Measurements from ENCODE around the gene USP33.
"Not testable (repeated sequence)": the region's sequence is repeated elsewhere in the genome, so short reads cannot be mapped to it uniquely, and the experiment has no call there.

The USP33 gene

GRCh38 chr1:77686796-77687518, 72.7 kb downstream of the USP33 start:
- no peaks in the 10 kb centered on the region for H3K36me3 ChIP-seq (ENCODE audit: insufficient read depth, low read length)
- peaks cover 4% of the 10 kb centered on the region; the same call in 1 of the 2 replicates for H3K4me1 ChIP-seq (ENCODE audit: insufficient read depth, low read length)
- H3K9me3 ChIP-seq (ENCODE audit: insufficient read depth, low read depth, low read length), result no peaks in the 10 kb centered on the region
- 90% methylated on average over 29 of the region's 33 CpGs for WGBS
- peak overlapping the region; percentile 53; the same call in 1 of the 2 replicates for H3K9ac ChIP-seq (ENCODE audit: low read depth, low read length)
- peak overlapping the region; percentile 39; the same call in 1 of the 2 replicates for H3K27ac ChIP-seq (ENCODE audit: low read depth, low read length)
- H3K4me3 ChIP-seq (ENCODE audit: low read length), result peak overlapping the region; percentile 44
- H3K27me3 ChIP-seq (ENCODE audit: insufficient read depth, low read length), result no peaks in the 10 kb centered on the region

- Histone ChIP-seq H3K27ac (ENCODE audit: low read depth, low read length) (peak overlapping the region; percentile 99), H3K4me3 (ENCODE audit: low read length) (peak overlapping the region; percentile 98), H3K27me3 (ENCODE audit: insufficient read depth, low read length) (no peaks in the 10 kb centered on the region), H3K4me1 (ENCODE audit: insufficient read depth, low read length) (peaks cover 11% of the 10 kb centered on the region; the same call in 1 of the 2 replicates), H3K9me3 (ENCODE audit: insufficient read depth, low read depth, low read length) (no peaks in the 10 kb centered on the region), H3K9ac (ENCODE audit: low read depth, low read length) (peak overlapping the region; percentile 100), H3K36me3 (ENCODE audit: insufficient read depth, low read length) (no peaks in the 10 kb centered on the region; the same call in 1 of the 2 replicates)
- WGBS, result under 1% methylated on average over 72 of the region's 72 CpGs
Observed at GRCh38 chr1:77683160-77684148, 76.2 kb downstream of the USP33 start.

DNA sequence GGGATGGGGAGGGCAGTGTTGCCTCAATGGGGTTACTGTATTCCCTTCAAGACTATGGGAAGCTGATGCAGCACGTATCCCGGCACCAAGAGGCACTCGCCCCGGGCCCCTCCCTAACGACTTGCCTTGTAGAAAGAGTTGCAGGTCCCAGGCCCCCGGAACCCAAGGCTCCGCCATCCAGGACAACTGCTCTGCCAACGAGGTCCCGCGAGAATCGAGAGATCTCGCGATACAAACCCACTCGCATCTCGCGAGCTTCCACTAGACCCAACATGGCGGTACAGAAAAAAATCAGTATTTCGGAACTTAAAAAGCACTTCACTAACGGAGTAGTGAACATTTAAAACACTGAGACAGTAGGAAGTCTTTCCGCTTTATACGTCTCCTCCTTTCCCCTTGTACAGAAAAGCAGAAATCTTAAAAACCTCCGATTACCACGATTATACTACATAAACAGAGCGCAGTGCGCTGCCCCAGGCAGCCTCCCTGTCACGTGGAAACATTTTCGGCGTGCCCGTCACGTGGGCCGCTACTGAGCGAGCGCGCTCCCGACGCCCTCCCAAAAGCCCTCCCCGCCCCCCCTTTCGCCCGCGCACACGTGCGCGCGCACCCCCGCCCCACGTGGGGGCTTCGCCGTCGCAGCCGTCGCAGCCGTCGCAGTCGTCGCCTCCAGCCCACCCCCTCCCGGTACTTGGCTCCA, 77.0 kb downstream of the USP33 start, which contains the start of gene ZZZ3:
Gene ZZZ3, minus strand, starts transcription at position 199 of the 700 bp plus-strand sequence. CDS start 49,304 bp downstream, outside the sequence.
- WGBS, result under 1% methylated on average over 50 of the region's 56 CpGs
- Histone ChIP-seq H3K27me3 (ENCODE audit: insufficient read depth, low read length) (no peaks in the 10 kb centered on the region), H3K36me3 (ENCODE audit: insufficient read depth, low read length) (no peaks in the 10 kb centered on the region; the same call in 1 of the 2 replicates), H3K27ac (ENCODE audit: low read depth, low read length) (peak within 1 kb of the TSS; percentile 99), H3K4me1 (ENCODE audit: insufficient read depth, low read length) (peaks cover 11% of the 10 kb centered on the region; the same call in 1 of the 2 replicates), H3K9me3 (ENCODE audit: insufficient read depth, low read depth, low read length) (no peaks in the 10 kb centered on the region), H3K9ac (ENCODE audit: low read depth, low read length) (peak within 1 kb of the TSS; percentile 100), H3K4me3 (ENCODE audit: low read length) (peak within 1 kb of the TSS; percentile 98)

GRCh38 chr1:77680173-77680572, 79.5 kb downstream of the USP33 start:
- H3K4me3 ChIP-seq (ENCODE audit: low read length), result no peak overlapping the region
- WGBS, result 88% methylated on average over 2 of the region's 2 CpGs
- H3K27me3 ChIP-seq (ENCODE audit: insufficient read depth, low read length), result no peaks in the 10 kb centered on the region
- H3K4me1 ChIP-seq (ENCODE audit: insufficient read depth, low read length), result peaks cover 11% of the 10 kb centered on the region; the same call in 1 of the 2 replicates
- no peaks in the 10 kb centered on the region; the same call in 1 of the 2 replicates for H3K36me3 ChIP-seq (ENCODE audit: insufficient read depth, low read length)
- no peaks in the 10 kb centered on the region for H3K9me3 ChIP-seq (ENCODE audit: insufficient read depth, low read depth, low read length)
- no peak overlapping the region for H3K9ac ChIP-seq (ENCODE audit: low read depth, low read length)
- no peak overlapping the region for H3K27ac ChIP-seq (ENCODE audit: low read depth, low read length)

DNA sequence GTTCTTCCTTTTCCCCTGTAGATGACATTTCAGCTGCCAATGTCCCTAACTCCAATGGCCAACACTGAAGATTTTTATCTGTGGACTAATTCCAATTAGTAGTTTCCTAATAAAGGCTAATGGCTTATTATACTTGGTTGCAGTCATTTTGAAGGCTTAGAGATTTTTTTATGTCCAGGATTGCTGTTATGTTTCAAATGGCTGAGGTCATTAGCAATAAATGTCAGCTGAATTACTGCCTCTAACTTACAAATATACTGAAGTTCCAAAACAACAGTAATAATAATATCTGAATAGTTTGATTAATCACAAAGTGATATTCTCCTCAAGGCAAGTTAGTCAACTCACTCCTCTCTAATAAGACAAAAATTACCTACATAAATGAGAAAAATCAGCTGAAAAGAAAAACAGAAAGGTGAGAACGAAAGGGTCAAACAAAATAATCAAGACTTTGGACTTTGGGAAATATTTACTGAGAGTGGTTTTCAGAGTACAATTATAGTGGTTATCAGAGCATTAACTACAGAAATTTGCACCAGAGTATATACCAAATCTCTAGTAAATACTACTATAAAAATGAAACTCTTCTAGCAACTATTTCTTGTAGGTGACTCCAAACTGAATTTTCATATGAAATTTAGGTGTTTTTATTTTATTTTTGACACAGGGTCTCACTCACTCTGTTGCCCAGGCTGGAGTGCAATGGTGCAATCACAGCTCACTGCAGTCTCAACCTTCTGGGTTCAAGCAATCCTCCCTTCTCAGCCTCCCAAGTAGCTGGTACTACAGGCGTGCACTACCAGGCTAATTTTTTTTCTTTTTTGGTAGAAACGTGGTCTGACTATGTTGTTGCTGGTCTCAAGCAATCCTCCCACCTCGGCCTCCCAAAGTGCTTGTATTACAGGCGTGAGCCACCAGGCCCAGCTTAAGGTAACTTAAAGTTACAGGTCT, 80.7 kb downstream of the USP33 start:
- H3K27me3 ChIP-seq (ENCODE audit: insufficient read depth, low read length), result no peaks in the 10 kb centered on the region
- no peaks in the 10 kb centered on the region; the same call in 1 of the 2 replicates for H3K36me3 ChIP-seq (ENCODE audit: insufficient read depth, low read length)
- no peak overlapping the region for H3K9ac ChIP-seq (ENCODE audit: low read depth, low read length)
- no peak overlapping the region for H3K4me3 ChIP-seq (ENCODE audit: low read length)
- WGBS, result 94% methylated on average over 5 of the region's 5 CpGs
- H3K27ac ChIP-seq (ENCODE audit: low read depth, low read length), result no peak overlapping the region
- no peaks in the 10 kb centered on the region for H3K9me3 ChIP-seq (ENCODE audit: insufficient read depth, low read depth, low read length)
- peaks cover 8% of the 10 kb centered on the region; the same call in 1 of the 2 replicates for H3K4me1 ChIP-seq (ENCODE audit: insufficient read depth, low read length)

- not testable (repeated sequence) for H3K9ac ChIP-seq (ENCODE audit: low read depth, low read length); H3K27me3 ChIP-seq (ENCODE audit: insufficient read depth, low read length); H3K9me3 ChIP-seq (ENCODE audit: insufficient read depth, low read depth, low read length); H3K27ac ChIP-seq (ENCODE audit: low read depth, low read length); H3K36me3 ChIP-seq (ENCODE audit: insufficient read depth, low read length); H3K4me3 ChIP-seq (ENCODE audit: low read length)
- WGBS, result 93% methylated on average over 2 of the region's 3 CpGs
- H3K4me1 ChIP-seq (ENCODE audit: insufficient read depth, low read length), result peaks cover 16% of the 10 kb centered on the region
Observed at GRCh38 chr1:77674807-77675206, 84.8 kb downstream of the USP33 start.

DNA sequence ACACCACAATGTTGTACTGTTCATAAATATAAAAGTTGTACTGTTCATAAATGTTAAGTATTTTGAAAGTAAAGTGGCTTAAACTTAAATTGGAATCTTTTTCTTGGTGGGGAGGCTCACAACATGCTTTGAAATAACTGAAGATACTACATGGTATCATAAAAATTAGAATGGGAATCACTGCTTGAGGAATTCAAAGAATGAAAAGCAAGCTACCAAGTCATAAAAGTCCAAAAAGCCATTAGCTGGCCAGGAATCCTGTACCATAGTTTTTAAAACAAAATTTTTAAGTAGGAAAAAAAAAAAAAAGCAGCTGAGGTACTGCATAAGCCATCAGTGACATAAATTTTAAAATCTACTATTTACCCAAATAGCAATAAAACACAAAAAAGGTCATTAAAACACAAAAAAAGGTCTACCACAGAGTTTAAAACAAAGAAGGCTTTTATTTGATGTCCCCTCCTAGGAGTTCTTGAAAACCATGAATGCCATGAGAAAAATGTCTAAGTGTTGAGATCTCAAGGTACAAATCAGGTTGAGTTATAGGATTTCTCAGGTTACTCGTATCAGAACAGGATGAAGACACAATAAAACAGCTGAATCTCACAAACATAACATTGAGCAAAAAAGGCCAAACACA, 85.8 kb downstream of the USP33 start:
- no peaks in the 10 kb centered on the region for H3K27me3 ChIP-seq (ENCODE audit: insufficient read depth, low read length)
- no peak overlapping the region for H3K9ac ChIP-seq (ENCODE audit: low read depth, low read length)
- no peak overlapping the region for H3K27ac ChIP-seq (ENCODE audit: low read depth, low read length)
- H3K9me3 ChIP-seq (ENCODE audit: insufficient read depth, low read depth, low read length), result no peaks in the 10 kb centered on the region
- WGBS, result no CpG with 5 or more reads among the region's 1 CpG
- H3K4me1 ChIP-seq (ENCODE audit: insufficient read depth, low read length), result peaks cover 16% of the 10 kb centered on the region
- H3K36me3 ChIP-seq (ENCODE audit: insufficient read depth, low read length), result no peaks in the 10 kb centered on the region; the same call in 1 of the 2 replicates
- H3K4me3 ChIP-seq (ENCODE audit: low read length), result no peak overlapping the region

GRCh38 chr1:77673030-77673429, 86.6 kb downstream of the USP33 start:
- no peak overlapping the region for H3K9ac ChIP-seq (ENCODE audit: low read depth, low read length)
- no peaks in the 10 kb centered on the region for H3K36me3 ChIP-seq (ENCODE audit: insufficient read depth, low read length)
- peaks cover 16% of the 10 kb centered on the region for H3K4me1 ChIP-seq (ENCODE audit: insufficient read depth, low read length)
- H3K9me3 ChIP-seq (ENCODE audit: insufficient read depth, low read depth, low read length), result no peaks in the 10 kb centered on the region
- WGBS, result 91% methylated on average over 6 of the region's 6 CpGs
- H3K27me3 ChIP-seq (ENCODE audit: insufficient read depth, low read length), result no peaks in the 10 kb centered on the region
- no peak overlapping the region for H3K27ac ChIP-seq (ENCODE audit: low read depth, low read length)
- no peak overlapping the region for H3K4me3 ChIP-seq (ENCODE audit: low read length)

GRCh38 chr1:77672374-77672773, 87.3 kb downstream of the USP33 start:
- Histone ChIP-seq H3K9me3 (ENCODE audit: insufficient read depth, low read depth, low read length) (no peaks in the 10 kb centered on the region), H3K27me3 (ENCODE audit: insufficient read depth, low read length) (no peaks in the 10 kb centered on the region), H3K4me3 (ENCODE audit: low read length) (no peak overlapping the region), H3K36me3 (ENCODE audit: insufficient read depth, low read length) (no peaks in the 10 kb centered on the region), H3K27ac (ENCODE audit: low read depth, low read length) (no peak overlapping the region), H3K4me1 (ENCODE audit: insufficient read depth, low read length) (peaks cover 16% of the 10 kb centered on the region), H3K9ac (ENCODE audit: low read depth, low read length) (no peak overlapping the region)
- WGBS, result 100% methylated on average over 2 of the region's 2 CpGs
